Hepatocyte (in vitro differentiated cells): ENCODE results near the gene IFT88. TPM values are rescaled to one million over a fixed set of nuclear protein-coding genes. Genes with fewer than 3 reads are reported as not detected.

Experiments used
- DNase-seq: peaks from one replicate; pipeline ENCODE4 v3.0.0-alpha.2; 2016; ENCODE audit warnings: low spot score
- H2AFZ ChIP-seq: fragments of 200-600 bp; sonication (generic); 2 replicates; pipeline ENCODE4 v1.6.0; 2016; ENCODE audit warnings: antibody characterized with exemption, mild to moderate bottlenecking
- H3K27ac ChIP-seq: fragments of 200-600 bp; sonication (generic); 2 replicates; pipeline ENCODE4 v1.5.1; 2016; ENCODE audit warnings: mild to moderate bottlenecking
- H3K27me3 ChIP-seq: fragments of 200-600 bp; sonication (generic); 2 replicates; pipeline ENCODE4 v1.6.1; 2016
- H3K36me3 ChIP-seq: fragments of 200-600 bp; sonication (generic); replicated peaks from 2 replicates; pipeline ENCODE4 v1.5.1; 2016; ENCODE audit warnings: low read depth; ENCODE audit not compliant: insufficient read depth
- H3K4me1 ChIP-seq: fragments of 200-600 bp; sonication (generic); 2 replicates; pipeline ENCODE4 v1.5.1; 2016; ENCODE audit warnings: mild to moderate bottlenecking, moderate library complexity; ENCODE audit not compliant: insufficient read depth
- H3K4me2 ChIP-seq: fragments of 200-600 bp; sonication (generic); 2 replicates; pipeline ENCODE4 v1.6.0; 2016
- H3K4me3 ChIP-seq: fragments of 200-600 bp; sonication (generic); 2 replicates; pipeline ENCODE4 v1.5.1; 2016; ENCODE audit warnings: mild to moderate bottlenecking
- H3K79me2 ChIP-seq: fragments of 200-600 bp; sonication (generic); 2 replicates; pipeline ENCODE4 v1.6.0; 2017; ENCODE audit warnings: mild to moderate bottlenecking
- H3K9me2 ChIP-seq: fragments of 200-600 bp; sonication (generic); replicated peaks from 2 replicates; pipeline ENCODE4 v1.6.0; 2017; ENCODE audit warnings: mild to moderate bottlenecking; ENCODE audit not compliant: insufficient read depth
- H3K9me3 ChIP-seq: fragments of 200-600 bp; sonication (generic); 2 replicates; pipeline ENCODE4 v1.5.1; 2016; ENCODE audit warnings: low read depth, mild to moderate bottlenecking
- H4K20me1 ChIP-seq: fragments of 200-600 bp; sonication (generic); 2 replicates; pipeline ENCODE4 v1.6.0; 2016; ENCODE audit warnings: mild to moderate bottlenecking; ENCODE audit not compliant: insufficient read depth, poor library complexity, severe bottlenecking
- EZH2 ChIP-seq: fragments of 200-600 bp; sonication (generic); IDR thresholded peaks from 2 replicates; pipeline ENCODE4 v1.6.1; 2016; ENCODE audit warnings: antibody characterized with exemption, mild to moderate bottlenecking, borderline replicate concordance
- EZH2phosphoT487 ChIP-seq: fragments of 200-600 bp; sonication (generic); IDR thresholded peaks from one replicate; pipeline ENCODE4 v1.6.1; 2018; ENCODE audit warnings: antibody characterized with exemption, mild to moderate bottlenecking, low read depth, moderate library complexity; ENCODE audit not compliant: unreplicated experiment, severe bottlenecking
- WGBS: methylation state at CpG from one replicate; pipeline ENCODE4 v1.1.6; 2016; ENCODE audit warnings: low lambda C conversion rate; ENCODE audit errors: missing lambda C conversion rate; 5-methylcytosine and 5-hydroxymethylcytosine counted together
- polyA plus RNA-seq: library from polyadenylated mRNA; unstranded; fragments of >200 nt; fragmentation: Nextera tagmentation; extraction: Ambion mirVana; gene quantifications from 2 replicates; pipeline ENCODE4 v1.2.1, GENCODE V29; 2016
- total RNA-seq: library from RNA; depleted of rRNA; stranded (reverse); fragments of >200 nt; gene quantifications from 2 replicates; pipeline ENCODE4 v1.2.3, GENCODE V29; 2014
- TF ChIP-seq, protein P1 (sequence below): fragments of 200-600 bp; sonication (generic); IDR thresholded peaks from 2 replicates; pipeline ENCODE4 v1.5.1; 2016; ENCODE audit warnings: antibody characterized with exemption, mild to moderate bottlenecking; ENCODE audit not compliant: poor library complexity

The IFT88 gene
- total and polyA plus RNA-seq, 2 experiments from 2014 or later: 9.2 to 19.2 TPM

- no peak overlapping the region for H3K4me3 ChIP-seq
- H3K27me3 ChIP-seq: no peaks in the 10 kb centered on the region
- no peaks in the 10 kb centered on the region for H3K36me3 ChIP-seq
- WGBS: 36% methylated on average over 3 of the region's 3 CpGs
- TF ChIP-seq EZH2phosphoT487 (no peak), EZH2 (no peak)
- TF ChIP-seq, protein P1, sequence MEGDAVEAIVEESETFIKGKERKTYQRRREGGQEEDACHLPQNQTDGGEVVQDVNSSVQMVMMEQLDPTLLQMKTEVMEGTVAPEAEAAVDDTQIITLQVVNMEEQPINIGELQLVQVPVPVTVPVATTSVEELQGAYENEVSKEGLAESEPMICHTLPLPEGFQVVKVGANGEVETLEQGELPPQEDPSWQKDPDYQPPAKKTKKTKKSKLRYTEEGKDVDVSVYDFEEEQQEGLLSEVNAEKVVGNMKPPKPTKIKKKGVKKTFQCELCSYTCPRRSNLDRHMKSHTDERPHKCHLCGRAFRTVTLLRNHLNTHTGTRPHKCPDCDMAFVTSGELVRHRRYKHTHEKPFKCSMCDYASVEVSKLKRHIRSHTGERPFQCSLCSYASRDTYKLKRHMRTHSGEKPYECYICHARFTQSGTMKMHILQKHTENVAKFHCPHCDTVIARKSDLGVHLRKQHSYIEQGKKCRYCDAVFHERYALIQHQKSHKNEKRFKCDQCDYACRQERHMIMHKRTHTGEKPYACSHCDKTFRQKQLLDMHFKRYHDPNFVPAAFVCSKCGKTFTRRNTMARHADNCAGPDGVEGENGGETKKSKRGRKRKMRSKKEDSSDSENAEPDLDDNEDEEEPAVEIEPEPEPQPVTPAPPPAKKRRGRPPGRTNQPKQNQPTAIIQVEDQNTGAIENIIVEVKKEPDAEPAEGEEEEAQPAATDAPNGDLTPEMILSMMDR: no peak
- no peaks in the 10 kb centered on the region for H3K79me2 ChIP-seq
- peak overlapping the region; percentile 89 for H3K27ac ChIP-seq
- no peaks in the 10 kb centered on the region for H4K20me1 ChIP-seq
- peak overlapping the region; percentile 59 for H3K4me2 ChIP-seq
- no peaks in the 10 kb centered on the region for H3K9me2 ChIP-seq
- H2AFZ ChIP-seq: peak overlapping the region; percentile 57
- DNase-seq: peak; percentile 79
- no peaks in the 10 kb centered on the region for H3K9me3 ChIP-seq
- peaks cover 21% of the 10 kb centered on the region for H3K4me1 ChIP-seq
Observed at GRCh38 chr13:20553311-20553710, 13.6 kb upstream of the IFT88 start.

DNA sequence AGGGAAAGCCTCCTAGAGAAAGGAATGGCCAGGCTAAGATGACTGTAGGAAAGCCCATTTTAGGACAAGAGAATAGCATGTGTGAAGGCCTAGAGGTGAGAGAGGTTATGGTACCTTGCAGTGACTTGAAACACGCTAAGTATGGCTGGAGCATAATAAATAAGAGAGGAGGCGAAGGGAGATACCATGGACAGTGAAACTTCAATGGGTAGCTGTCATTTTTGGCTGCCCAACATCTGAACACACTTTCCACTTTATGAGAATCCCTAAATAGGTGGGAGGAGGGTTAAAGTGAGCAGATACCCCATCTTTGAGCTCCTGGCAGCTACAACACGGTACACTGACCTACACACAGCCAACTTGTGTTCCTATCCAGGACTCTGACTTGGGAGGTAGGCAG is 8.0 kb upstream of the IFT88 start:
- Histone ChIP-seq H3K79me2 (no peaks in the 10 kb centered on the region), H3K4me1 (peaks cover 20% of the 10 kb centered on the region), H3K36me3 (no peaks in the 10 kb centered on the region), H2AFZ (no peak overlapping the region), H3K9me2 (no peaks in the 10 kb centered on the region), H3K9me3 (no peaks in the 10 kb centered on the region), H3K27me3 (no peaks in the 10 kb centered on the region), H3K27ac (peak overlapping the region; percentile 90), H3K4me2 (no peak overlapping the region), H3K4me3 (no peak overlapping the region), H4K20me1 (no peaks in the 10 kb centered on the region)
- DNase-seq: no peak
- TF ChIP-seq, protein P1: no peak
- 82% methylated on average over 3 of the region's 3 CpGs for WGBS

GRCh38 chr13:20559659-20560356 is 7.1 kb upstream of the IFT88 start:
- Histone ChIP-seq H3K4me2 (peak overlapping the region; percentile 2), H3K4me3 (no peak overlapping the region), H2AFZ (no peak overlapping the region), H3K27me3 (no peaks in the 10 kb centered on the region), H3K27ac (peak overlapping the region; percentile 90), H3K9me2 (no peaks in the 10 kb centered on the region), H4K20me1 (no peaks in the 10 kb centered on the region), H3K9me3 (no peaks in the 10 kb centered on the region), H3K79me2 (no peaks in the 10 kb centered on the region), H3K36me3 (no peaks in the 10 kb centered on the region), H3K4me1 (peaks cover 19% of the 10 kb centered on the region)
- peak; percentile 22 for DNase-seq
- TF ChIP-seq, protein P1: no peak
- no peak for TF ChIP-seq EZH2phosphoT487
- no peak for TF ChIP-seq EZH2
- 78% methylated on average over 6 of the region's 6 CpGs for WGBS

DNA sequence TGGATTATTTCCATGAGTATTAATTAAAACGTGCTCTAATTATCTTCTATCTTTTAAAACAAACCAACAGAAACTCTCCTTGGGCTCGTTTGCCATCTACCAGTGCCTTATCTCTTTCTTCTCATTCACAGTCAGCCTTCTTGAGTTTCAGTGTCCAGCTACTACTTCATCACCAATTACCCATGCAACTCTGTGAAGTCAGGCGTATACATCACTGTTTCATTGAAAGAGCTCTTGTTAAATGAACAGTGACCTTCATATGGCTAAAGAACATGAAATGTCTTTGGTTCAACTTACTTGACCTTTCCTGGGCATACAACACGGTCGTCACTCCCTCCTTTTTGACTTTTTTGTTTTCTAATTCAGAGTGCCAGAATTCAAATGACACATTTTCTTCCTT is 5.2 kb upstream of the IFT88 start:
- H3K9me2 ChIP-seq: no peaks in the 10 kb centered on the region
- no peaks in the 10 kb centered on the region for H3K9me3 ChIP-seq
- TF ChIP-seq, protein P1: no peak
- TF ChIP-seq EZH2 (no peak), EZH2phosphoT487 (no peak)
- DNase-seq: no peak
- H3K27me3 ChIP-seq: no peaks in the 10 kb centered on the region
- WGBS: 73% methylated on average over 5 of the region's 5 CpGs
- H3K4me2 ChIP-seq: no peak overlapping the region
- no peaks in the 10 kb centered on the region for H3K36me3 ChIP-seq
- H2AFZ ChIP-seq: no peak overlapping the region
- H3K4me1 ChIP-seq: peaks cover 19% of the 10 kb centered on the region
- no peaks in the 10 kb centered on the region for H3K79me2 ChIP-seq
- no peaks in the 10 kb centered on the region for H4K20me1 ChIP-seq
- H3K27ac ChIP-seq: no peak overlapping the region
- no peak overlapping the region for H3K4me3 ChIP-seq
